Measurements from ENCODE around the gene DMXL1.

DNA sequence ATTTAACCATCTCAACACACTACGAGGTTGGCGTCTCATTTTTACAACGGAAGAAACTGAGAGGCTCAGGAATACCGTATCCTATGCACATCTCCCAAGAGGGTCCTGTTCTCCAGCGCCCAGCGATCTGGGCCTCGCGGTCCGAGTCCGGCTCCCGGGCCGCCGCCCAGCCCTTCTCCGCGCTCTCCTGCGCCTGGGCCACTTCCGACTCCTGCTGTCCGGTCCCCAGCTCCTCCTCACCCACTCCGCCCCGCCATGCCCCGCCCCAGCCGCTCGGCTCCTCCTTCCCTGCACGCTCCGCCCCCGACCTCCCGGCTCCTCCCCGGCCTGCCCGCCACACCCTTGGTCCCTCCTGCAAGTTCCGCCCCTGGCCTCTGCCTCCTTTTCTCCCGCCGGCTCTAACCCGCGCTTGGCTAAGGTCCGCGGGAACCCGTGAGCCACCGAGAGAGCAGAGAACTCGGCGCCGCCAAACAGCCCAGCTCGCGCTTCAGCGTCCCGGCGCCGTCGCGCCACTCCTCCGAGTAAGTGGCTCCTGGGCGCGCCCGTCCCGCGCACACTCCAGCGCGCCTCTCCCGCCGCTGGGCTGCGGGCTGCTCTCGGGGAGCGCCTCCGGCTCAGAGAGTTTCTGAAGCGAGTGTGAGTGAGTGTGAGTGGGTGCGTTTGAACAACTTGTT, 197.6 kb downstream of the DMXL1 start:
- peak; percentile 88 to 93 for TF ChIP-seq POLR2A (IDR thresholded peaks at IDR 0.05)
- TF ChIP-seq, protein P1, sequence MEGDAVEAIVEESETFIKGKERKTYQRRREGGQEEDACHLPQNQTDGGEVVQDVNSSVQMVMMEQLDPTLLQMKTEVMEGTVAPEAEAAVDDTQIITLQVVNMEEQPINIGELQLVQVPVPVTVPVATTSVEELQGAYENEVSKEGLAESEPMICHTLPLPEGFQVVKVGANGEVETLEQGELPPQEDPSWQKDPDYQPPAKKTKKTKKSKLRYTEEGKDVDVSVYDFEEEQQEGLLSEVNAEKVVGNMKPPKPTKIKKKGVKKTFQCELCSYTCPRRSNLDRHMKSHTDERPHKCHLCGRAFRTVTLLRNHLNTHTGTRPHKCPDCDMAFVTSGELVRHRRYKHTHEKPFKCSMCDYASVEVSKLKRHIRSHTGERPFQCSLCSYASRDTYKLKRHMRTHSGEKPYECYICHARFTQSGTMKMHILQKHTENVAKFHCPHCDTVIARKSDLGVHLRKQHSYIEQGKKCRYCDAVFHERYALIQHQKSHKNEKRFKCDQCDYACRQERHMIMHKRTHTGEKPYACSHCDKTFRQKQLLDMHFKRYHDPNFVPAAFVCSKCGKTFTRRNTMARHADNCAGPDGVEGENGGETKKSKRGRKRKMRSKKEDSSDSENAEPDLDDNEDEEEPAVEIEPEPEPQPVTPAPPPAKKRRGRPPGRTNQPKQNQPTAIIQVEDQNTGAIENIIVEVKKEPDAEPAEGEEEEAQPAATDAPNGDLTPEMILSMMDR (IDR thresholded peaks at IDR 0.05) = peak in 2 of 6 experiments; percentile 13 to 17

Data from Peyer's patch (tissue), 4 donors.